HG03095 (cell line): ENCODE results near the gene NTM.

Source experiments
- ATAC-seq: cut with Tn5 transposase; IDR thresholded peaks from one replicate; pipeline ENCODE4 v1.9.1; 2021; ENCODE audit warnings: moderate library complexity; ENCODE audit not compliant: unreplicated experiment

NTM gene

GRCh38 chr11:132114743-132115142, 744.3 kb downstream of the NTM start:
- no peak for ATAC-seq

GRCh38 chr11:132115454-132115853, 745.0 kb downstream of the NTM start:
- no peak for ATAC-seq

GRCh38 chr11:132116516-132116915, 746.1 kb downstream of the NTM start:
- ATAC-seq: no peak

- no peak for ATAC-seq
Measured at GRCh38 chr11:132118661-132119060, 748.2 kb downstream of the NTM start.

GRCh38 chr11:132119573-132119972, 749.2 kb downstream of the NTM start:
- ATAC-seq: no peak

- no peak for ATAC-seq
Measured at GRCh38 chr11:132122735-132123134, 752.3 kb downstream of the NTM start.

GRCh38 chr11:132123449-132123848, 753.0 kb downstream of the NTM start:
- no peak for ATAC-seq

GRCh38 chr11:132123854-132124835, 753.7 kb downstream of the NTM start:
- ATAC-seq: no peak

- ATAC-seq: no peak
Measured at GRCh38 chr11:132125988-132126871, 755.8 kb downstream of the NTM start.

- no peak for ATAC-seq
Measured at GRCh38 chr11:132126973-132127899, 756.8 kb downstream of the NTM start.

- no peak for ATAC-seq
Measured at GRCh38 chr11:132127900-132128288, 757.5 kb downstream of the NTM start.

- no peak for ATAC-seq
Measured at GRCh38 chr11:132131047-132131446, 760.6 kb downstream of the NTM start.

- ATAC-seq: no peak
Measured at GRCh38 chr11:132131961-132132360, 761.5 kb downstream of the NTM start.

- ATAC-seq: no peak
Measured at GRCh38 chr11:132134322-132134721, 763.9 kb downstream of the NTM start.

- no peak for ATAC-seq
Measured at GRCh38 chr11:132137289-132137980, 767.0 kb downstream of the NTM start.

GRCh38 chr11:132137981-132138313, 767.5 kb downstream of the NTM start:
- no peak for ATAC-seq

GRCh38 chr11:132139181-132139580, 768.8 kb downstream of the NTM start:
- ATAC-seq: no peak

GRCh38 chr11:132140056-132140455, 769.6 kb downstream of the NTM start:
- ATAC-seq: no peak

GRCh38 chr11:132142121-132142520, 771.7 kb downstream of the NTM start:
- no peak for ATAC-seq

GRCh38 chr11:132142554-132142953, 772.1 kb downstream of the NTM start:
- no peak for ATAC-seq
